HG03060 (cell line): ENCODE data around the gene ZNF22.

Experiments
- ATAC-seq: cut with Tn5 transposase; IDR thresholded peaks from one replicate; pipeline ENCODE4 v1.9.1; 2021; ENCODE audit warnings: low read depth, moderate number of reproducible peaks; ENCODE audit not compliant: unreplicated experiment

ZNF22 gene

GRCh38 chr10:45000752-45001380 lies at the start of gene ZNF22:
Gene ZNF22 (plus strand): TSS chr10:45000923. CDS start chr10:45003369, 2,446 bp downstream.
- ATAC-seq = peak; percentile 27

GRCh38 chr10:44951576-44952226 lies 49.0 kb upstream of the ZNF22 start:
- no peak for ATAC-seq

- ATAC-seq = no peak
Measured at GRCh38 chr10:44952779-44953231, 47.9 kb upstream of the ZNF22 start.

- ATAC-seq = no peak
Measured at GRCh38 chr10:44954042-44954441, 46.7 kb upstream of the ZNF22 start.

GRCh38 chr10:44954962-44955361 lies 45.8 kb upstream of the ZNF22 start:
- ATAC-seq = no peak

- ATAC-seq = no peak
Measured at GRCh38 chr10:44955413-44956070, 45.2 kb upstream of the ZNF22 start.

GRCh38 chr10:44956226-44956625 lies 44.5 kb upstream of the ZNF22 start:
- no peak for ATAC-seq

GRCh38 chr10:44956717-44957706 lies 43.7 kb upstream of the ZNF22 start:
- no peak for ATAC-seq

GRCh38 chr10:44958196-44958897 lies 42.4 kb upstream of the ZNF22 start:
- ATAC-seq = no peak

GRCh38 chr10:44958898-44959246 lies 41.9 kb upstream of the ZNF22 start:
- no peak for ATAC-seq

GRCh38 chr10:44959247-44960087 lies 41.3 kb upstream of the ZNF22 start, which contains the start of gene RASSF4:
Gene RASSF4 (plus strand): TSS chr10:44959802. CDS start chr10:44970203, 10,401 bp downstream.
- peak; percentile 60 for ATAC-seq

GRCh38 chr10:44960088-44960460 lies 40.6 kb upstream of the ZNF22 start:
- ATAC-seq = no peak

GRCh38 chr10:44960482-44961229 lies 40.1 kb upstream of the ZNF22 start:
- no peak for ATAC-seq

- ATAC-seq = no peak
Measured at GRCh38 chr10:44961230-44961571, 39.5 kb upstream of the ZNF22 start.

- no peak for ATAC-seq
Measured at GRCh38 chr10:44961931-44962750, 38.6 kb upstream of the ZNF22 start.

GRCh38 chr10:44962870-44963738 lies 37.6 kb upstream of the ZNF22 start:
- ATAC-seq = no peak
